Brain microvascular endothelial cell (primary cell): ENCODE data around the gene TRAPPC11.

Experiments used
- DNase-seq: peaks from one replicate; pipeline ENCODE4 v3.0.0-alpha.2; 2020
- H3K27ac ChIP-seq: fragments of 250-450 bp; sonication (Bioruptor Pico); 2 replicates; pipeline ENCODE4 v1.5.1; 2020; ENCODE audit warnings: mild to moderate bottlenecking, moderate library complexity
- H3K27me3 ChIP-seq: fragments of 250-450 bp; sonication (Bioruptor Pico); replicated peaks from 2 replicates; pipeline ENCODE4 v1.5.1; 2020; ENCODE audit warnings: mild to moderate bottlenecking
- H3K36me3 ChIP-seq: fragments of 250-450 bp; sonication (Bioruptor Pico); replicated peaks from 2 replicates; pipeline ENCODE4 v1.5.1; 2020; ENCODE audit warnings: mild to moderate bottlenecking
- H3K4me3 ChIP-seq: 2 replicates; pipeline ENCODE4 v1.5.1; 2011; ENCODE audit warnings: low read depth, mild to moderate bottlenecking, control low read depth, low read length, moderate library complexity
- in situ Hi-C: cut with HindIII; loops from 2 replicates; pipeline ENCODE4 v1.10.0; 2017; ENCODE audit warnings: low sequenced_read_pairs, low pct_ligation_motif_present
- TF ChIP-seq, protein P1 (sequence below): IDR thresholded peaks from 2 replicates; pipeline ENCODE4 v1.5.1; 2011; ENCODE audit warnings: low read depth, mild to moderate bottlenecking, moderate library complexity, low read length, control low read depth, inconsistent platforms; ENCODE audit errors: missing control alignments

The TRAPPC11 gene

DNA sequence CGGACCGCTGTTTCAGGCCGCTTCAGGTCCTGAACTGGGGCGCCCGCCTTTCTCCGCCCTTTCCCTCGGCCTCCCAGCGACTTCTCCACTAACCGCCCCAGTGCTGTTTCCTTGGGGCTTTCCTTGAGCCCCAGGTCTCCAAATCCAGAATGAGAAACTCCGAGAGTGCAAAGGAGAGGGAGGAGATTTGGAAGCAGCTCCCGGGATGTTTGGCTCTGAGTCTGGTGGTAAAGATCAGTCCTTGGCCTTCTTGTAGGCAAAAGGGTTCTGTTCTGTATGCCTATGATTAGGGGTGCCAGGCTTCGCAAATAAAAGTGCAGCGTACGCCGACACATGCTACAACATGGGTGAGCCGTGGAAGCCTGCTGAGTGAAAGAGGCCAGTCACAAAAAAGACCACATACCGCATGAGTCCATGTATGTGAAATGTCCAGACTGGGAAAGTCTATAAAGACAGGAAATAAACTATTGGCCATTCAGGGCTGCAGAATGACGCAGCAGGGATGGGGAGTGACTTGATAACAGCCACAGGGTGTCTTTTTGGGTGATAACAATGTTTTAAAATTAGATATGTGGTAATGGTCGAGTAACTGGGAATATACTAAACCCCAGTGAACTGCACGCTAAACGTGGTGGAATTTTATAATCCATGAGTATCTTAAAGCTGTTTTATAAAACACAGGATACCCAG lies 99.8 kb downstream of the TRAPPC11 start:
- no peak overlapping the region for H3K27ac ChIP-seq
- no peak overlapping the region for H3K4me3 ChIP-seq
- TF ChIP-seq, protein P1, sequence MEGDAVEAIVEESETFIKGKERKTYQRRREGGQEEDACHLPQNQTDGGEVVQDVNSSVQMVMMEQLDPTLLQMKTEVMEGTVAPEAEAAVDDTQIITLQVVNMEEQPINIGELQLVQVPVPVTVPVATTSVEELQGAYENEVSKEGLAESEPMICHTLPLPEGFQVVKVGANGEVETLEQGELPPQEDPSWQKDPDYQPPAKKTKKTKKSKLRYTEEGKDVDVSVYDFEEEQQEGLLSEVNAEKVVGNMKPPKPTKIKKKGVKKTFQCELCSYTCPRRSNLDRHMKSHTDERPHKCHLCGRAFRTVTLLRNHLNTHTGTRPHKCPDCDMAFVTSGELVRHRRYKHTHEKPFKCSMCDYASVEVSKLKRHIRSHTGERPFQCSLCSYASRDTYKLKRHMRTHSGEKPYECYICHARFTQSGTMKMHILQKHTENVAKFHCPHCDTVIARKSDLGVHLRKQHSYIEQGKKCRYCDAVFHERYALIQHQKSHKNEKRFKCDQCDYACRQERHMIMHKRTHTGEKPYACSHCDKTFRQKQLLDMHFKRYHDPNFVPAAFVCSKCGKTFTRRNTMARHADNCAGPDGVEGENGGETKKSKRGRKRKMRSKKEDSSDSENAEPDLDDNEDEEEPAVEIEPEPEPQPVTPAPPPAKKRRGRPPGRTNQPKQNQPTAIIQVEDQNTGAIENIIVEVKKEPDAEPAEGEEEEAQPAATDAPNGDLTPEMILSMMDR, result no peak
- H3K27me3 ChIP-seq, result no peaks in the 10 kb centered on the region
- DNase-seq, result no peak
- no peaks in the 10 kb centered on the region for H3K36me3 ChIP-seq
- in situ Hi-C loops, result no loop called here

- in situ Hi-C loops, result no loop called here
- Histone ChIP-seq H3K36me3 (no peaks in the 10 kb centered on the region), H3K27me3 (no peaks in the 10 kb centered on the region), H3K4me3 (no peak overlapping the region), H3K27ac (no peak overlapping the region)
- no peak for DNase-seq
- TF ChIP-seq, protein P1, result no peak
These were observed 101.2 kb downstream of the TRAPPC11 start for GRCh38 chr4:183760326-183760725.
